HCT116 (cell line): Measurements from ENCODE around the gene SPA17. TPM values are rescaled to one million over a fixed set of nuclear protein-coding genes. Genes with fewer than 3 reads are reported as not detected.

Source experiments
- ATAC-seq: fragments of 200-7000 bp; cut with Tn5 transposase; 2 replicates; pipeline ENCODE4 v1.9.1; 2020; ENCODE audit warnings: mild to moderate bottlenecking, moderate library complexity
- BruUV-seq: library from RNA; stranded (reverse); fragments of 400-500 nt; replicated peaks from 2 replicates; lab custom pipeline; 2021; lab: Mats Ljungman, UMichigan
- CTCF ChIA-PET: fragments of 300-600 bp; sonication (Branson Sonifier 250); formaldehyde crosslinking; loops from one replicate; lab custom pipeline; 2021; ENCODE audit warnings: antibody characterized with exemption; lab: Charles Lee
- POLR2A ChIA-PET: fragments of 300-600, 350-600 bp; sonication (Branson Sonifier 250); formaldehyde crosslinking; loops from one replicate; lab custom pipeline; 2021; ENCODE audit warnings: antibody characterized with exemption; lab: Charles Lee
- RAD21 ChIA-PET, 2 experiments: fragments of 300-600 bp; sonication (Branson Sonifier 250); formaldehyde crosslinking; loops; one replicate each; lab custom pipeline; 2023; ENCODE audit warnings: low total read pairs in 2 of 2; ENCODE audit not compliant: uncharacterized antibody in 2 of 2, unreplicated experiment in 2 of 2, low non-redundant PET in 1 of 2; lab: Charles Lee
- DNase-seq: peaks from one replicate; pipeline ENCODE4 v3.0.0-alpha.2; 2010; ENCODE audit warnings: low read depth, low spot score
- H2AFZ ChIP-seq: fragments of 200-600 bp; shearing (Covaris generic), sonication (generic); 2 replicates; pipeline ENCODE4 v1.6.1; 2017; ENCODE audit warnings: low read depth, mixed run types, mixed read lengths, antibody characterized with exemption, low read length; ENCODE audit not compliant: poor library complexity, severe bottlenecking
- H3K27ac ChIP-seq: 2 replicates; pipeline ENCODE4 v1.5.1; 2012; ENCODE audit warnings: low read depth, low read length
- H3K27me3 ChIP-seq: fragments of 200-600 bp; sonication (generic); 2 replicates; pipeline ENCODE4 v1.6.1; 2016; ENCODE audit warnings: mixed run types, low read length, mixed read lengths; ENCODE audit not compliant: insufficient read depth
- H3K36me3 ChIP-seq, 2 experiments: fragments of 200-500 bp in 1 of 2; fragments of 200-600 bp in 1 of 2; sonication (Bioruptor generic) in 1 of 2; sonication (generic) in 1 of 2; 2 replicates each; pipeline versions ENCODE4 v1.5.1 to v1.6.1; 2014 to 2016; ENCODE audit warnings: low read length in 2 of 2, inconsistent platforms in 1 of 2, mixed read lengths in 1 of 2, mixed run types in 1 of 2; ENCODE audit not compliant: insufficient read depth in 2 of 2, control insufficient read depth in 1 of 2
- H3K4me1 ChIP-seq, 2 experiments: fragments of 200-600 bp in 1 of 2; sonication (generic) in 1 of 2; 2 replicates each; pipeline versions ENCODE4 v1.5.1 to v1.6.1; 2012 to 2017; ENCODE audit warnings: low read length in 2 of 2, inconsistent platforms in 1 of 2, mild to moderate bottlenecking in 1 of 2, mixed read lengths in 1 of 2, mixed run types in 1 of 2, moderate library complexity in 1 of 2; ENCODE audit not compliant: insufficient read depth in 2 of 2, control insufficient read depth in 1 of 2
- H3K4me2 ChIP-seq: fragments of 200-600 bp; sonication (generic); 2 replicates; pipeline ENCODE4 v1.6.1; 2017; ENCODE audit warnings: mixed run types, low read length, mixed read lengths
- H3K4me3 ChIP-seq, 2 experiments: fragments of 200-600 bp in 1 of 2; sonication (generic) in 1 of 2; replicated peaks in 1 of 2; 2 replicates each; pipeline ENCODE4 v1.5.1; 2011 to 2016; ENCODE audit warnings: low read length in 2 of 2, control low read depth in 1 of 2, low read depth in 1 of 2, mild to moderate bottlenecking in 1 of 2, mixed read lengths in 1 of 2, mixed run types in 1 of 2
- H3K79me2 ChIP-seq: fragments of 200-600 bp; sonication (generic); 2 replicates; pipeline ENCODE4 v1.6.1; 2017; ENCODE audit warnings: mild to moderate bottlenecking, mixed run types, low read length, moderate library complexity, mixed read lengths; ENCODE audit not compliant: insufficient read depth
- H3K9ac ChIP-seq: fragments of 200-600 bp; sonication (generic); 2 replicates; pipeline ENCODE4 v1.6.1; 2016; ENCODE audit warnings: low read length, mixed read lengths
- H3K9me2 ChIP-seq: fragments of 200-600 bp; sonication (generic), shearing (Covaris generic); 2 replicates; pipeline ENCODE4 v1.6.1; 2017; ENCODE audit warnings: mixed run types, mild to moderate bottlenecking, moderate library complexity; ENCODE audit not compliant: insufficient read depth
- H3K9me3 ChIP-seq, 2 experiments: fragments of 200-500 bp in 1 of 2; fragments of 200-600 bp in 1 of 2; sonication (Bioruptor generic) in 1 of 2; sonication (generic) in 1 of 2; 2 replicates each; pipeline ENCODE4 v1.6.1; 2014 to 2017; ENCODE audit warnings: low read length in 2 of 2, mixed read lengths in 2 of 2, inconsistent platforms in 1 of 2, low read depth in 1 of 2, mild to moderate bottlenecking in 1 of 2, mixed run types in 1 of 2, moderate library complexity in 1 of 2; ENCODE audit not compliant: control insufficient read depth in 1 of 2, insufficient read depth in 1 of 2
- H4K20me1 ChIP-seq: fragments of 200-600 bp; sonication (generic), shearing (Covaris generic); 2 replicates; pipeline ENCODE4 v1.6.1; 2017; ENCODE audit warnings: mixed run types, mild to moderate bottlenecking, moderate library complexity; ENCODE audit not compliant: insufficient read depth
- CBX3 ChIP-seq: IDR thresholded peaks from 2 replicates; pipeline ENCODE4 v1.6.1; 2012; ENCODE audit warnings: low read depth
- CEBPB ChIP-seq: IDR thresholded peaks from 2 replicates; pipeline ENCODE4 v1.6.1; 2012; ENCODE audit warnings: low read depth
- CTCF ChIP-seq, 3 experiments: fragments of 200-600 bp in 1 of 3; sonication (generic) in 1 of 3; IDR thresholded peaks in 2 of 3; conservative IDR thresholded peaks in 1 of 3; 2 replicates each; pipeline ENCODE4 v1.5.1; 2012 to 2017; ENCODE audit warnings: low read depth in 2 of 3, low read length in 2 of 3, antibody characterized with exemption in 1 of 3, borderline replicate concordance in 1 of 3, control low read depth in 1 of 3, mild to moderate bottlenecking in 1 of 3, mixed read lengths in 1 of 3, mixed run types in 1 of 3, moderate library complexity in 1 of 3; ENCODE audit not compliant: insufficient read depth in 1 of 3
- EGR1 ChIP-seq: IDR thresholded peaks from 2 replicates; pipeline ENCODE4 v1.6.1; 2012; ENCODE audit warnings: low read depth
- ELF1 ChIP-seq: IDR thresholded peaks from 2 replicates; pipeline ENCODE4 v1.6.1; 2012; ENCODE audit warnings: low read depth, borderline replicate concordance
- FOSL1 ChIP-seq: IDR thresholded peaks from 2 replicates; pipeline ENCODE4 v1.6.1; 2012; ENCODE audit warnings: low read depth
- JUND ChIP-seq: IDR thresholded peaks from 2 replicates; pipeline ENCODE4 v1.6.1; 2012
- MAX ChIP-seq: IDR thresholded peaks from 2 replicates; pipeline ENCODE4 v1.6.1; 2012
- POLR2AphosphoS5 ChIP-seq: IDR thresholded peaks from 2 replicates; pipeline ENCODE4 v1.6.1; 2011; ENCODE audit warnings: mild to moderate bottlenecking, low read depth, low read length, moderate library complexity
- RAD21 ChIP-seq: IDR thresholded peaks from 2 replicates; pipeline ENCODE4 v1.6.1; 2012; ENCODE audit warnings: low read depth, mild to moderate bottlenecking
- REST ChIP-seq: IDR thresholded peaks from 2 replicates; pipeline ENCODE4 v1.6.1; 2012; ENCODE audit warnings: low read depth
- SP1 ChIP-seq: IDR thresholded peaks from 2 replicates; pipeline ENCODE4 v1.6.1; 2012; ENCODE audit warnings: low read depth
- SRF ChIP-seq: IDR thresholded peaks from 2 replicates; pipeline ENCODE4 v1.6.1; 2012; ENCODE audit warnings: low read depth
- TCF7L2 ChIP-seq: IDR thresholded peaks from 2 replicates; pipeline ENCODE4 v1.7.0; 2011; ENCODE audit warnings: borderline replicate concordance, inconsistent platforms; ENCODE audit not compliant: insufficient read depth, insufficient read length; ENCODE audit errors: extremely low read depth
- ZBTB33 ChIP-seq: IDR thresholded peaks from 2 replicates; pipeline ENCODE4 v1.6.1; 2011; ENCODE audit warnings: mild to moderate bottlenecking, low read length, moderate library complexity; ENCODE audit not compliant: insufficient replicate concordance; ENCODE audit errors: extremely low read depth
- ZNF274 ChIP-seq: fragments of 200-500 bp; sonication (Bioruptor generic); IDR thresholded peaks from 2 replicates; pipeline ENCODE4 v1.6.1; 2014; ENCODE audit warnings: mild to moderate bottlenecking, low read depth, low read length, inconsistent platforms
- intact Hi-C: fragments of 100-400 bp; cut with micrococcal nuclease; formaldehyde crosslinking; loops from 2 replicates; pipeline ENCODE4 v1.10.0; 2022
- total RNA-seq: library from RNA; stranded (reverse); gene quantifications from one replicate; pipeline ENCODE4 v1.2.1, GENCODE V29; 2021; ENCODE audit not compliant: unreplicated experiment

Gene SPA17
- total RNA-seq, 1 experiment from 2014 or later = 12.9 TPM

GRCh38 chr11:124737638-124738305, 64.1 kb downstream of the SPA17 start:
- ChIA-PET POLR2A (no interaction called here), RAD21 (no interaction called here), CTCF (interaction anchor here (0.9 kb wide), 1 partner anchor 26 kb away, joined by 3 read pairs; no protein-coding TSS in a partner anchor)
- intact Hi-C loops = no loop called here
- Histone ChIP-seq H2AFZ (no peak overlapping the region), H3K4me3 (no peak overlapping the region), H3K9ac (no peak overlapping the region), H3K27ac (no peak overlapping the region), H3K4me2 (no peak overlapping the region), H3K27me3 (peaks cover 7% of the 10 kb centered on the region; the same call in 1 of the 2 replicates), H3K9me2 (no peaks in the 10 kb centered on the region), H3K9me3 (no peaks in the 10 kb centered on the region), H3K79me2 (0 out of 2 replicates have a peak, but pooled peaks cover 5% of the 10 kb centered on the region), H3K36me3 (no peaks in the 10 kb centered on the region), H3K4me1 (peaks cover 3 to 15% of the 10 kb centered on the region in 2 experiments; a peak in 3 of 4 replicates), H4K20me1 (no peaks in the 10 kb centered on the region)
- TF ChIP-seq ZBTB33 (no peak), REST (no peak), TCF7L2 (no peak), CTCF (IDR thresholded peaks at IDR 0.05 in 2 of 3, conservative IDR thresholded peaks at IDR 0.05 in 1 of 3; ENCODE audit: borderline replicate concordance in 1 of 3, insufficient read depth in 1 of 3, low read depth in 2 of 3, low read length in 2 of 3) (no peak), SRF (no peak), ELF1 (no peak), FOSL1 (no peak), RAD21 (no peak), EGR1 (no peak), SP1 (no peak), ZNF274 (no peak), POLR2AphosphoS5 (no peak), CEBPB (no peak), CBX3 (no peak), JUND (no peak), MAX (no peak)
- ATAC-seq = no peak
- no peak for DNase-seq
- no TSS peak for BruUV-seq
